ENCODE measurements around the gene TAL1.

Gene TAL1

GRCh38 chr1:47186267-47187185, 45.5 kb downstream of the TAL1 start:
- ATAC-seq, result no peak

GRCh38 chr1:47184822-47185677, 47.0 kb downstream of the TAL1 start:
- ATAC-seq, result no peak

DNA sequence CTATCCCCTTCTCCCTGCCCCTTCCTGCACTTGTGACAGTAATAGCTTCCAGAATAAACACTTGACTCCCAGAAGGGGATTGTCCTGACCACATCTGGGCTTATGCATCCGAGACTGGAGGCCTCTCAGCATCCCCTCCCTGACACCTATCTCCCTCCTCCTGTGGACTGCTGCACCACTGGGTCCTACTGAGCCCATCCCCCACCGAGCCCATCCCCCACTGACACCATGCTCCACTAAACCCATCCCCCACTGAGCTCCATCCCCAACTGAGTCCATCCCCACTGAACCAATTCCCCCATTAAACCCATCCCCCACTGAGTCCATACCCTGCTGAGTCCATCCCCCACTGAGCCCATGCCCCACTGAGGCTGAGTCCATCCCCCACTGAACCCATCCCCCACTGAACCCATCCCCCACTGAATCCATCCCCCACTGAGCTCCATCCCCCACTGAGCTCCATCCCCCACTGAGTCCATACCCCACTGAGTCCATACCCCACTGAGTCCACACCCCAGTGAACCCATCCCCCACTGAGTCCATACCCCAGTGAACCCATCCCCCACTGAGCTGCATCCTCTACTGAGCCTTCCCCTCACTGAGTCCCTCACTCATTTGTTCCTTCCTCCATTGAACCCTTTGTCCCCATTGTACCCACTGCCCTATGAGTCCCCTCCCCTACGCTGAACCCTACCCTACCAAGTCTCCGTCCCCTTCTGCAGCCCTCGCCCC, 47.8 kb downstream of the TAL1 start:
- no peak for ATAC-seq

- ATAC-seq, result no peak
Measured at GRCh38 chr1:47183308-47184089, 48.5 kb downstream of the TAL1 start.

GRCh38 chr1:47182676-47183235, 49.3 kb downstream of the TAL1 start:
- ATAC-seq, result no peak

DNA sequence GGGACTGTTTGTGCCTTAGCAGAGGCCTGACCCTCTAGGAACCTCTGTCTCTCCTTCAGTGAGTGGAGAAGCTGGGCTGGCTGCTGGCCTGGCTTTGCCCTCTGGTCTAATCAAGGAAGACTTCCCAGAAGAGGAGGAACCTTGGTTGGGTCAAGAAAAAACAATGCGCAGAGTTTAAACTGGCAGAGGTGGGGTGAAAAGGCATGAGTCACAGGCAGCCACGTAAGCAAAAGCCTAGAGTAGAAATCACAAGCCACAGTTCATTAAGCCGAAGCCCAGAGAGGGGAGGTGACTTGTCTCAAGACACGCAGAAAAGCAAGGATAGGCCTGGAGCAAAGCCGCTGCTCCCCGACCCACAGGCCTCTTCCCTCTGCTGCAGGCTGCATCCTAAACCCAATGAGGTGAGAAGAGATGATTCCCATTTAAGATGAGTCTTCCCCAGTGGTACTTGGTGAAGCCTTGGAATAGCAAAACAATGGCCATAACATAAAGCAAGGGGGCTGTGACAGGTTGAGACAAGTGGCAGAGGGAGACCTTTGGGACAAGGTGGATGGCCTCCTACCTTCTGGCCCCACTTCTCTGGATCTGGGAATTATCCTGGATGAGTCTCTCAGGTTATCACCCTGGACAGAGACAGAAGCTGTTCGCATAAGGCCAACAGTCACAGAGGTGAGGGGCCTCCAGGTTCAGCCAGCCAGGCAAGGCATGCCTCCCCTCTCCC, 49.9 kb downstream of the TAL1 start:
- no peak for ATAC-seq

GRCh38 chr1:47181095-47181954, 50.7 kb downstream of the TAL1 start:
- no peak for ATAC-seq

- ATAC-seq, result no peak
Measured at GRCh38 chr1:47180603-47181094, 51.4 kb downstream of the TAL1 start.

DNA sequence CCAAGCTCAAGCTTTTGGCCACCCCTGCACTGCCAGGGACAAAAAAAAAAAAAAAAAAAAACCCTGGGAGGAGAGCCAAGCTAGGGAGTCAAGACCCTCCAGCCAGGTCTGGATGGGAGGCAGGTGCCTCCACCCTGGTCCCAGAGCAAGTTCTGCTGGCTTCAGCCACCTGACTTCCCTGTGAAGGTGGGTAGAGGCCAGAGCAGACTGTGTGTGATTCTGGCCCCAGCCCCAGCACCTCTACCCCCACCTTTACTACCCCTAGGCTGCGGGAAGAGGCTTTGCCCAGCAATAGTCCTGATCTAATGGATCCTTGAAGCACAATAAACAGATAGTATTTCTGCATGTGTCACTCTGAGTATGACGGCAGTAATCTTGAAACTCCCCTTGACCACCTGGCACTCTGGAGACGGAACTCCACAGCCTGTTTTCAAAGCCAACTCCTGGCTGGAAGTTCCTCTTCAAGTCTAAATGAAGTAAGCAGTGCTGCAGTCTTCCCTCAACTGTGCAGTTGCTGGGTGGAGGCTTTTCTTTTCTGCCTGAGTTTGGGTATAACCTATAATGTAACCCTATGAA, 51.9 kb downstream of the TAL1 start:
- ATAC-seq, result no peak

- peak; percentile 77 to 79 for ATAC-seq
Measured at GRCh38 chr1:47179017-47179987, 52.7 kb downstream of the TAL1 start.

GRCh38 chr1:47178654-47179016, 53.4 kb downstream of the TAL1 start:
- ATAC-seq, result no peak

DNA sequence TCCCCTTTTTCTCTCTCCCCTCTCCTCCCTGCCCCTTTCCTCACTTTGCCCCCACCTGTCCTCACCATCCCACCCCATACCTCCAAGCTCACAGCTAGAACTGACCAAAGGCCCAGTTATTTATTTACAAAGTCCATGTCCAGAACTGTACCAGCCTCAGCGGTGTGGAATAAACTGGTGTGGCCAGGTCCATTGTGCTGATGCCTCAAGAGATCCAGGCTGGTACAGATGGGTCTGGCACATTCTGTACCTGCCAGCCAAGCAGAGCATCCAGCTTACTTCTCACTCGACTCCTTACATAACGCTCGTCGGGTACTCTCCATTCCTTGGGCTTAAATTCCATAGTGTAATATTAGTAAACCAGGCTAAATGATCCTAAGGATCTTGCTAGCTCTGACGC, 54.0 kb downstream of the TAL1 start:
- ATAC-seq, result no peak

DNA sequence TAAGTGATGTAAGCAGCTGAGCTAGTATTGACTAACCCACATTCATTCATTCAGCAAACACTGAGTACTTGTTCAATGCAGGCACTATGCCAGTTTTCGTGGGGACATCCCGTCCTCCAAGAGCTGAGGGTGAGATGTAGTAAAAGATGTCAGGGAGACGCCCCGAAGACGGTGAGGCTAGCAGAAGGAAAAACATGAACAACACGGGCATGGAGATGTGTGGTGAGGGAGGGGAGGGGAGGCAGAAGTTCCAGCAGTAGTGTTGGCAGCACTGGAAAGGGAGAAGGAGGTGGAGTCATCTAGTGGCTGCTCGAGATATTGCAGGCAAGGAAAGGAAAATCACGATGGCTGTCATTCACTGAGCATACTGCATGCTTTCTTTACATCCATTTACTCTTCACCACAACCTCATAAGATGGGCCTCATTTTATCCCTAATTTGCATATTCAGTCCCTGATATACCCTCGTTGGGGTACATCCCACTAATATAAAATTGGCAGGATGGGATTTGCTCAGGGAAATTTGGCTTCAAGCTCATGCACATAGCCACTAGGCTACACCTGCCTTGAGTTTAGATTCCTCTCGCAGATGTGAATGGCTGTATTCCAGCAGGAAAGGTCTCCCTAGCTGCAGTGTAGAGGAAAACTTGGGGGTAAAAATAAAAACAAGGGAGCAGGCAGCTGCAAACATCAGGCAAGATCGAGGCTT, 56.6 kb downstream of the TAL1 start:
- peak; percentile 30 to 42 for ATAC-seq

GRCh38 chr1:47174656-47175020, 57.4 kb downstream of the TAL1 start:
- ATAC-seq, result no peak

DNA sequence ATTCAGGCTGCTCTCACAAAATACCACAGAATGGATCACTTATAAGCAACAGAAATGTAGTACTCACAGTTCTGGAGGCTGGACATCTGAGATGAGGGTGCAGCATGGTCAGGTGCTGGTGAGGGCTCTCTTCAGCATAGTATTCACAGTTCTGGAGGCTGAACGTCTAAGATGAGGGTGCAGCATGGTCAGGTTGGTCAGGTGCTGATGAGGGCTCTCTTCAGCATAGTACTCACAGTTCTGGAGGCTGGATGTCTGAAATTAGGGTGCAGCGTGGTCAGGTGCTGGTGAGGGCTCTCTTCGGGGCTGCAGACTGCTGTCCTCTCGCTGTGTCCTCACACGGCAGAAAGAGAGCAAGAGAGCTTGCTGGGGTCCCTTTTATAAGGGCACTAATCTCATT, 59.2 kb downstream of the TAL1 start:
- no peak for ATAC-seq
